IgD-negative memory B cell (primary cell): ENCODE data around the gene DCAF4. TPM values are rescaled to one million over a fixed set of nuclear protein-coding genes. Genes with fewer than 3 reads are reported as not detected.
"Not testable (repeated sequence)": the region's sequence is repeated elsewhere in the genome, so short reads cannot be mapped to it uniquely, and the experiment has no call there.

Experiments used
- H3K27ac Mint-ChIP-seq, 3 donors: one replicate each; pipeline ENCODE4 v1.8.0; 2020 to 2022; ENCODE audit warnings: mild to moderate bottlenecking in 3 of 3, mixed read lengths in 3 of 3, moderate library complexity in 1 of 3
- H3K27me3 Mint-ChIP-seq: one replicate; pipeline ENCODE4 v1.8.0; 2021; ENCODE audit warnings: mixed read lengths
- H3K36me3 Mint-ChIP-seq: one replicate; pipeline ENCODE4 v1.8.0; 2020; ENCODE audit warnings: mild to moderate bottlenecking, mixed read lengths
- H3K4me1 Mint-ChIP-seq, 3 donors: one replicate each; pipeline ENCODE4 v1.8.0; 2020 to 2022; ENCODE audit warnings: mixed read lengths in 3 of 3, mild to moderate bottlenecking in 1 of 3
- H3K4me3 Mint-ChIP-seq, 4 donors: one replicate each; pipeline ENCODE4 v1.8.0; 2020 to 2022; ENCODE audit warnings: mild to moderate bottlenecking in 4 of 4, mixed read lengths in 4 of 4, moderate library complexity in 3 of 4
- H3K9me3 Mint-ChIP-seq, 3 donors: one replicate each; pipeline ENCODE4 v1.8.0; 2020 to 2021; ENCODE audit warnings: mixed read lengths in 3 of 3, mild to moderate bottlenecking in 1 of 3
- polyA plus RNA-seq: library from polyadenylated mRNA; unstranded; fragments of 300-500 nt; fragmentation: Illumina TruSeq; gene quantifications from one replicate; pipeline ENCODE4 v1.2.3, GENCODE V29; 2021

DCAF4 gene
- polyA plus RNA-seq, 1 donor from 2014 or later: 21.0 TPM

GRCh38 chr14:72998252-72998903 lies 72.1 kb downstream of the DCAF4 start:
- Mint-ChIP-seq H3K27ac (no peak overlapping the region), H3K4me3 (no peak overlapping the region), H3K4me1 (peaks cover 0 to 5% (median 5%) of the 10 kb centered on the region in 3 donors), H3K36me3 (peaks cover 13% of the 10 kb centered on the region), H3K27me3 (no peaks in the 10 kb centered on the region), H3K9me3 (no peaks in the 10 kb centered on the region)

- Mint-ChIP-seq H3K4me1 (peaks cover 0 to 7% (median 7%) of the 10 kb centered on the region in 3 donors), H3K27ac (no peak overlapping the region)
These were observed 73.1 kb downstream of the DCAF4 start for GRCh38 chr14:72999316-72999715.

DNA sequence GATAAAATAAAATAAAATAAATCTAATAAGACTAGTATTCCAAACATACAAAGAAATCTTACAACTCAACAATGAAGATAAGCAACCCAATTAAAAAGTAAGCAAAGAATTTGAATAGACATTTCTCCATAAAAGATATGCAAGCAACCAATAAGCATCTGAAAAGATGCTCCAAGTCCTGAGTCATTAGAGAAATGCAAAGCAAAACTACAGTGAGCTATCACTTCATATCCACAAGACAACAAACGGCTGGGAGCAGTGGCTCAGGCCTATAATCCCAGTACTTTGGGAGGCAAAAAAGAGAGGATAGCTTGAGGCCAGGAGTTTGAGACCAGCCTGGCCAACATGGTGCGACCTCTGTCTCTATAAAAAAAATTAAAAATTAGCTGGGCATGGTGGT lies 73.8 kb downstream of the DCAF4 start:
- Mint-ChIP-seq H3K9me3 (no peaks in the 10 kb centered on the region), H3K4me1 (peaks cover 0 to 7% (median 7%) of the 10 kb centered on the region in 3 donors), H3K27me3 (no peaks in the 10 kb centered on the region), H3K4me3 (no peak overlapping the region), H3K36me3 (peaks cover 15% of the 10 kb centered on the region), H3K27ac (no peak overlapping the region)

More at GRCh38 chr14:72999316-72999715, 73.1 kb downstream of the DCAF4 start:
- Mint-ChIP-seq H3K27me3 (no peaks in the 10 kb centered on the region), H3K9me3 (no peaks in the 10 kb centered on the region), H3K4me3 (no peak overlapping the region), H3K36me3 (peaks cover 19% of the 10 kb centered on the region)

GRCh38 chr14:73003681-73004080 lies 77.4 kb downstream of the DCAF4 start:
- peaks cover 0 to 9% (median 5%) of the 10 kb centered on the region in 3 donors for H3K4me1 Mint-ChIP-seq
- no peak overlapping the region for H3K4me3 Mint-ChIP-seq
- H3K27ac Mint-ChIP-seq: no peak overlapping the region
- no peaks in the 10 kb centered on the region for H3K9me3 Mint-ChIP-seq
- no peaks in the 10 kb centered on the region for H3K27me3 Mint-ChIP-seq
- H3K36me3 Mint-ChIP-seq: peaks cover 9% of the 10 kb centered on the region

GRCh38 chr14:73004641-73005040 lies 78.4 kb downstream of the DCAF4 start:
- not testable (repeated sequence) for H3K27me3 Mint-ChIP-seq, H3K36me3 Mint-ChIP-seq, H3K9me3 Mint-ChIP-seq, H3K4me1 Mint-ChIP-seq, H3K4me3 Mint-ChIP-seq, H3K27ac Mint-ChIP-seq

DNA sequence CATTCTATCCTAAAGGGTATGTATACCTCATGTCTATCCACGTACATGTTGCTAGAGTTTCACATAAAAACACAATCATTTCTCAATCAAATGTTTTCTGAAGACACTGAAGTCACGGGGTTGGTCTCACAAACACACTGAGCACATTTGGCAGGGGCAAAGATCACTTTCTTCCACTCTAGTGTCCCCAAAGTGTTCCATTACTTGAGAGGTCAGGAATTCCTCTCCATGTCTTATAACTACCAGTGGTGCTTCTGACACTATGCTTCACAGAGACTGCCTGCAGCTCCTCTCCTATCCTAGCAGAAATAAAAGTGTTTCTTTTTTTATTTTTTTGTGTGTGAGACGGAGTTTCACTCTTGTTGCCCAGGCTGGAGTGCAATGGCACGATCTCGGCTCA lies 81.6 kb downstream of the DCAF4 start:
- no peak overlapping the region for H3K27ac Mint-ChIP-seq
- peaks cover 7% of the 10 kb centered on the region for H3K36me3 Mint-ChIP-seq
- H3K4me3 Mint-ChIP-seq: no peak overlapping the region
- H3K4me1 Mint-ChIP-seq: peaks cover 0 to 4% (median 3%) of the 10 kb centered on the region in 3 donors
- no peaks in the 10 kb centered on the region for H3K9me3 Mint-ChIP-seq
- H3K27me3 Mint-ChIP-seq: no peaks in the 10 kb centered on the region

DNA sequence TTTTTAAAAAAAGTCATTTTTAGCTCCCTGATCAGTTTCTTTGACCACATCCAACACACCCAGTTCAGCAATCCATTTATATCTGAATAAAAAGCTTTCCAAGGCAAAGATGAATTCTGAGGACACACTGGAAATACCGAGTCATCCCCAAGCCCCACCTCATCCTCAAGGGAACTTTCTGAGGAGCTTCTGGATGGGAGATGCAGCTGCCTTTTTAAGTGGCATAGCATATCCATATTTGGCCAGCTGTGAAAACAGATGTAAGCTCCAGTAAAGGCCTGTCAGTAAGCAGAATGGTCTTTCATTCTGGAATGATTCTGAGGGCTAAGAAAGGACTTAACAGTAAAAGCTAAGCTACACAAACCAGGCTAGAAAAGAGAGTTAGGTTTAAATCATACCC lies 82.2 kb downstream of the DCAF4 start:
- H3K9me3 Mint-ChIP-seq: no peaks in the 10 kb centered on the region
- no peak overlapping the region for H3K4me3 Mint-ChIP-seq
- H3K27ac Mint-ChIP-seq: peak overlapping the region in 1 of 3 donors; percentile 57
- H3K27me3 Mint-ChIP-seq: no peaks in the 10 kb centered on the region
- peaks cover 0 to 4% (median 4%) of the 10 kb centered on the region in 3 donors for H3K4me1 Mint-ChIP-seq
- peaks cover 4% of the 10 kb centered on the region for H3K36me3 Mint-ChIP-seq

Other genes starting within 250 kb of the DCAF4 start
- 6.0 TPM for gene DPF3, start 32.4 kb upstream of the DCAF4 start, polyA plus RNA-seq
- 7.5 TPM for gene ZFYVE1, start 100.6 kb downstream of the DCAF4 start, polyA plus RNA-seq
- 61.3 TPM for gene RBM25, start 132.1 kb downstream of the DCAF4 start, polyA plus RNA-seq
- gene PSEN1, start 210.0 kb downstream of the DCAF4 start, polyA plus RNA-seq: 35.3 TPM